Upper lobe of left lung (tissue), 4 donors: ENCODE measurements around the gene PRXL2C.

Experiments used
- EP300 ChIP-seq, 4 donors: sonication (generic); formaldehyde crosslinking; IDR thresholded peaks; one replicate each; pipeline ENCODE4 v1.5.1; 2017; ENCODE audit warnings: antibody characterized with exemption in 4 of 4, control low read depth in 2 of 4
- POLR2A ChIP-seq, 4 donors: fragments of 450-650 bp; IDR thresholded peaks; one replicate each; pipeline ENCODE4 v1.5.1; 2016 to 2017; ENCODE audit warnings: antibody characterized with exemption in 4 of 4, mild to moderate bottlenecking in 2 of 4
- POLR2AphosphoS5 ChIP-seq, 2 donors: sonication (generic); formaldehyde crosslinking; IDR thresholded peaks; one replicate each; pipeline ENCODE4 v1.5.1; 2017; ENCODE audit warnings: antibody characterized with exemption in 2 of 2
- TF ChIP-seq, protein P1 (sequence below), 6 experiments: fragments of 450-650 bp in 4 of 6; fragments of 200-600 bp in 2 of 6; sonication (generic) in 2 of 6; IDR thresholded peaks; one replicate each; pipeline ENCODE4 v1.5.1; 2016 to 2019; ENCODE audit warnings: antibody characterized with exemption in 6 of 6

DNA sequence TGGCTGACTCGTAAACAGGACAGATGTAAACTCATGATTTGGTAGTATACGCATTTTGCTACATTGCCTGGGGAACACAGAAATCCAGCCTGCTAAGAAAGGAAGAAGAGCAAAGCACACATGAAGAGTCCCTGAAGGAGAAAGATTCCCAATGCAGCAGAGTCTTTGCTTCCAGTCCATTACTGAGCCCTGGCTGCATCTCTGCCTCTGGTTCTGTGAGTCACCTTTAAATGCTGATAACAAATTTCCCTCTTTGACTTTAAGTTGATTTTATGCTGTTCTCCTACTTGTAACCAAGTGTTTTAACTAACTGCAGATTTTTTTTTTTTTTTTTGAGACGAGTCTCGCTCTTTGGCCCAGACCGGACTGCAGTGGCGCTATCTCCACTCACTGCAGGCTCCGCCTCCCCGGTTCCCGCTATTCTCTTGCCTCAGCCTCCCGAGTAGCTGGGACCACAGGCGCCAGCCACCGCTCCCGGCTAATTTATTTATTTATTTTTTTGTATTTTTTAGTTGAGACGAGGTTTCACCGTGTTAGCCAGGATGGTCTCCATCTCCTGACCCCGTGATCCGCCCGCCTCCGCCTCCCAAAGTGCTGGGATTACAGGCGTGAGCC lies 8.5 kb upstream of the PRXL2C start:
- TF ChIP-seq, protein P1, sequence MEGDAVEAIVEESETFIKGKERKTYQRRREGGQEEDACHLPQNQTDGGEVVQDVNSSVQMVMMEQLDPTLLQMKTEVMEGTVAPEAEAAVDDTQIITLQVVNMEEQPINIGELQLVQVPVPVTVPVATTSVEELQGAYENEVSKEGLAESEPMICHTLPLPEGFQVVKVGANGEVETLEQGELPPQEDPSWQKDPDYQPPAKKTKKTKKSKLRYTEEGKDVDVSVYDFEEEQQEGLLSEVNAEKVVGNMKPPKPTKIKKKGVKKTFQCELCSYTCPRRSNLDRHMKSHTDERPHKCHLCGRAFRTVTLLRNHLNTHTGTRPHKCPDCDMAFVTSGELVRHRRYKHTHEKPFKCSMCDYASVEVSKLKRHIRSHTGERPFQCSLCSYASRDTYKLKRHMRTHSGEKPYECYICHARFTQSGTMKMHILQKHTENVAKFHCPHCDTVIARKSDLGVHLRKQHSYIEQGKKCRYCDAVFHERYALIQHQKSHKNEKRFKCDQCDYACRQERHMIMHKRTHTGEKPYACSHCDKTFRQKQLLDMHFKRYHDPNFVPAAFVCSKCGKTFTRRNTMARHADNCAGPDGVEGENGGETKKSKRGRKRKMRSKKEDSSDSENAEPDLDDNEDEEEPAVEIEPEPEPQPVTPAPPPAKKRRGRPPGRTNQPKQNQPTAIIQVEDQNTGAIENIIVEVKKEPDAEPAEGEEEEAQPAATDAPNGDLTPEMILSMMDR (IDR thresholded peaks at IDR 0.05): no peak
- TF ChIP-seq POLR2AphosphoS5 (IDR thresholded peaks at IDR 0.05) (no peak), EP300 (IDR thresholded peaks at IDR 0.05) (no peak), POLR2A (IDR thresholded peaks at IDR 0.05) (no peak)
